ENCODE data around the gene IL34. TPM values are rescaled to one million over a fixed set of nuclear protein-coding genes. Genes with fewer than 3 reads are reported as not detected.

Gene IL34
- polyA plus RNA-seq, 1 donor from 2014 or later: 3.0 TPM

- no peaks in the 10 kb centered on the region for H3K79me2 ChIP-seq (replicated peaks; ENCODE audit: insufficient read depth, low read length)
- no peak overlapping the region for H2AFZ ChIP-seq (ENCODE audit: low read depth, low read length)
- H3K9me2 ChIP-seq (ENCODE audit: insufficient read depth, low read length): no peaks in the 10 kb centered on the region
- no peaks in the 10 kb centered on the region for H3K27me3 ChIP-seq (ENCODE audit: insufficient read depth, low read depth, low read length)
- H3K4me2 ChIP-seq (ENCODE audit: low read length): no peak overlapping the region
- TF ChIP-seq POLR2AphosphoS5 (IDR thresholded peaks at IDR 0.05): no peak
- no peaks in the 10 kb centered on the region for H3K9me3 ChIP-seq (ENCODE audit: low read length)
- no peaks in the 10 kb centered on the region for H4K20me1 ChIP-seq (ENCODE audit: insufficient read depth)
- H3F3A ChIP-seq (ENCODE audit: insufficient read depth, low read length, poor library complexity, severe bottlenecking): no peaks in the 10 kb centered on the region
- H3K36me3 ChIP-seq (ENCODE audit: insufficient read depth, low read length): no peaks in the 10 kb centered on the region
- no peak overlapping the region for H3K4me3 ChIP-seq (ENCODE audit: low read length)
- no peak overlapping the region for H3K9ac ChIP-seq (ENCODE audit: low read length)
- H3K27ac ChIP-seq (ENCODE audit: low read length): no peak overlapping the region
Observed at GRCh38 chr16:70612931-70613330, 33.4 kb upstream of the IL34 start.

GRCh38 chr16:70614208-70614951 is 32.0 kb upstream of the IL34 start:
- Histone ChIP-seq H3K4me2 (ENCODE audit: low read length) (no peak overlapping the region), H2AFZ (ENCODE audit: low read depth, low read length) (no peak overlapping the region), H3F3A (ENCODE audit: insufficient read depth, low read length, poor library complexity, severe bottlenecking) (no peaks in the 10 kb centered on the region), H3K27me3 (ENCODE audit: insufficient read depth, low read depth, low read length) (no peaks in the 10 kb centered on the region), H3K27ac (ENCODE audit: low read length) (no peak overlapping the region), H4K20me1 (ENCODE audit: insufficient read depth) (no peaks in the 10 kb centered on the region), H3K9me2 (ENCODE audit: insufficient read depth, low read length) (no peaks in the 10 kb centered on the region), H3K79me2 (replicated peaks; ENCODE audit: insufficient read depth, low read length) (no peaks in the 10 kb centered on the region), H3K9ac (ENCODE audit: low read length) (no peak overlapping the region), H3K4me3 (ENCODE audit: low read length) (no peak overlapping the region), H3K36me3 (ENCODE audit: insufficient read depth, low read length) (no peaks in the 10 kb centered on the region), H3K9me3 (ENCODE audit: low read length) (no peaks in the 10 kb centered on the region)
- TF ChIP-seq EZH2 (IDR thresholded peaks at IDR 0.05; ENCODE audit: borderline replicate concordance, insufficient read depth, low read length, poor library complexity, severe bottlenecking) (no peak), EP300 (conservative IDR thresholded peaks at IDR 0.05; ENCODE audit: poor library complexity, severe bottlenecking) (no peak), CTCF (IDR thresholded peaks at IDR 0.05; ENCODE audit: poor library complexity, severe bottlenecking) (no peak), REST (IDR thresholded peaks at IDR 0.05; ENCODE audit: borderline replicate concordance) (no peak), MXI1 (conservative IDR thresholded peaks at IDR 0.05; ENCODE audit: poor library complexity, severe bottlenecking) (no peak), SMC3 (conservative IDR thresholded peaks at IDR 0.05; ENCODE audit: poor library complexity) (no peak)

GRCh38 chr16:70615945-70616344 is 30.4 kb upstream of the IL34 start:
- H3K27ac ChIP-seq (ENCODE audit: low read length): no peak overlapping the region

More at GRCh38 chr16:70615945-70616344, 30.4 kb upstream of the IL34 start:
- no peak overlapping the region for H3K4me2 ChIP-seq (ENCODE audit: low read length)
- H3K79me2 ChIP-seq (replicated peaks; ENCODE audit: insufficient read depth, low read length): no peaks in the 10 kb centered on the region
- no peaks in the 10 kb centered on the region for H3K9me3 ChIP-seq (ENCODE audit: low read length)
- H3K36me3 ChIP-seq (ENCODE audit: insufficient read depth, low read length): no peaks in the 10 kb centered on the region
- H3K9me2 ChIP-seq (ENCODE audit: insufficient read depth, low read length): no peaks in the 10 kb centered on the region
- no peaks in the 10 kb centered on the region for H4K20me1 ChIP-seq (ENCODE audit: insufficient read depth)
- no peak overlapping the region for H2AFZ ChIP-seq (ENCODE audit: low read depth, low read length)
- H3F3A ChIP-seq (ENCODE audit: insufficient read depth, low read length, poor library complexity, severe bottlenecking): no peaks in the 10 kb centered on the region
- TF ChIP-seq SMC3 (conservative IDR thresholded peaks at IDR 0.05; ENCODE audit: poor library complexity): no peak
- TF ChIP-seq POLR2AphosphoS5 (IDR thresholded peaks at IDR 0.05): no peak
- no peak for TF ChIP-seq EZH2 (IDR thresholded peaks at IDR 0.05; ENCODE audit: borderline replicate concordance, insufficient read depth, low read length, poor library complexity, severe bottlenecking)
- TF ChIP-seq CTCF (IDR thresholded peaks at IDR 0.05; ENCODE audit: poor library complexity, severe bottlenecking): no peak
- no peak for TF ChIP-seq REST (IDR thresholded peaks at IDR 0.05; ENCODE audit: borderline replicate concordance)
- no peak for TF ChIP-seq RAD21 (conservative IDR thresholded peaks at IDR 0.05)
- TF ChIP-seq EP300 (conservative IDR thresholded peaks at IDR 0.05; ENCODE audit: poor library complexity, severe bottlenecking): no peak
- TF ChIP-seq MXI1 (conservative IDR thresholded peaks at IDR 0.05; ENCODE audit: poor library complexity, severe bottlenecking): no peak
- no peak for TF ChIP-seq TAF1 (IDR thresholded peaks at IDR 0.05; ENCODE audit: low read depth)
- no peak overlapping the region for H3K4me3 ChIP-seq (ENCODE audit: low read length)
- no peak overlapping the region for H3K9ac ChIP-seq (ENCODE audit: low read length)
- no peaks in the 10 kb centered on the region for H3K27me3 ChIP-seq (ENCODE audit: insufficient read depth, low read depth, low read length)

Data from neural cell (in vitro differentiated cells).